ENCODE data around the gene USP12. TPM values are rescaled to one million over a fixed set of nuclear protein-coding genes. Genes with fewer than 3 reads are reported as not detected.

The USP12 gene
- total RNA-seq, 4 donors from 2014 or later = 19.2 to 33.7 (median 25.9) TPM

DNA sequence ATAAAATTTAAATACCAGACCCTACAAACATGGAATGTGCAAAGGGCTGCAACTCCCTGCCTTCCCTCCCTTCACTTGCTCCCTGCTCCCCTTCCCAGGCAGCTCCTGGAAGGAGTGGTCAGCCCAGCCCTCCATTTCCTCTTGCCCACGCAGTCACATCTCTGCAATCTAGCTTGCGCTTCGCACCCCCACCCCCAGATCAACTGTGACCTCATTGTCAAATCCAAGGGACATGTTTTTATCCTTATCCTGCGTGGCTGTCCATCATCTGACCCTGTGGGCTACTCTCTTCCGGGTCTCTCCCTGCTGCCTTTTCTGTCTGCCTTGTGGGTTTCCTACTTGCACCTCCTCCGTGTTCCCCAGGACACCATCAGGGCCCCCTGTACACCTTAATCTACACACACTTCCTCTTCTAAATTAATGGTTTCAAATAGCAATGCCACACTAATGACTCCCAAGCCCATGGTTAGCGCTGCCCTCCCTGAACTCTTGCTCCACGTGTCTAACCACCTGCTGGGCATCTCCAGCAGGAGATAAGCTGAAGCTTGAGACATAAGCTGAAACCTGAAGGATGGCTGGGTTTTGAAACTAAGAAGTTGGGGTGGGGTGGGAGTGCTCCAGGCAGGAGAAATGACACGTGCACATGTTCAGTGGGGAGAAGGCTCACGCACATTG is 118.3 kb downstream of the USP12 start:
- Histone ChIP-seq H3K9me3 (no peaks in the 10 kb centered on the region), H3K4me1 (no peaks in the 10 kb centered on the region), H3K36me3 (no peaks in the 10 kb centered on the region), H3K4me3 (replicated peaks in 1 of 3) (no peak overlapping the region), H3K27ac (no peak overlapping the region), H3K27me3 (no peaks in the 10 kb centered on the region)
- no peak for DNase-seq
- no peak for TF ChIP-seq POLR2A (IDR thresholded peaks at IDR 0.05)
- 61 to 66% methylated on average over 10 of the region's 10 CpGs for WGBS, 2 donors
- intact Hi-C loops (cut with DNase I) = no loop called here

- H3K9me3 ChIP-seq = no peaks in the 10 kb centered on the region
- intact Hi-C loops (cut with DNase I) = no loop called here
- H3K36me3 ChIP-seq = no peaks in the 10 kb centered on the region
- H3K4me1 ChIP-seq = no peaks in the 10 kb centered on the region
- no peak overlapping the region for H3K27ac ChIP-seq
- H3K27me3 ChIP-seq = no peaks in the 10 kb centered on the region
- WGBS, 2 donors = 63 to 64% methylated on average over 6 of the region's 6 CpGs
- no peak for DNase-seq
- TF ChIP-seq CTCF (IDR thresholded peaks at IDR 0.05) (no peak), POLR2A (IDR thresholded peaks at IDR 0.05) (no peak)
- no peak overlapping the region for H3K4me3 ChIP-seq (replicated peaks in 1 of 3)
Measured at GRCh38 chr13:27052551-27053208, 118.9 kb downstream of the USP12 start.

DNA sequence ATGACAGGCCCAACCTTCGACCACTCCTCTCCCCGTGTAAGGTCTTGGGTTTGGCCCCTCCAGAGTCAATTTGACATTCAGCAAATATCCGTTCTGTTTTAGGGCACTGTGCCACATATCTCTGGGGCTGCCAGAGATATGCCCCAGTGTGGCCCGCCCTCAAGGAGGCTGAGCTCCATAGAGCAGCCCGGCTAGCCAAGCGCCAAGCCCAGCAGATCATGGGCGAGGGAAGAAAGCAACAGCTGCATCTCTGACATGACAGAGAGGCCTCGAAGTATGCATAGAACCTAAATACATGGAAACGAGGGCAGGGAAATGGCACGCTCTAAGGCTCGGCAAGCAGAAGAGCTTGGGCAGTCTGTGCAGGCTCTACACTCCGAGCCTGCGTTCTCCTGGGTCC is 124.5 kb downstream of the USP12 start:
- intact Hi-C loops (cut with DNase I) = no loop called here
- WGBS, 2 donors = 91 to 92% methylated on average over 12 to 13 of the region's 13 CpGs
- TF ChIP-seq POLR2A (IDR thresholded peaks at IDR 0.05) (no peak), CTCF (IDR thresholded peaks at IDR 0.05) (no peak)

GRCh38 chr13:27044837-27045570 is 126.6 kb downstream of the USP12 start:
- H3K27ac ChIP-seq = no peak overlapping the region
- no peak for DNase-seq
- whole genome bisulfite sequencing, 2 donors = 76 to 83% methylated on average over 15 of the region's 15 CpGs
- intact Hi-C loops (cut with DNase I) = no loop called here
- H3K4me1 ChIP-seq = no peaks in the 10 kb centered on the region
- H3K27me3 ChIP-seq = no peaks in the 10 kb centered on the region
- no peaks in the 10 kb centered on the region for H3K9me3 ChIP-seq
- no peaks in the 10 kb centered on the region for H3K36me3 ChIP-seq
- no peak overlapping the region for H3K4me3 ChIP-seq (replicated peaks in 1 of 3)
- TF ChIP-seq POLR2A (IDR thresholded peaks at IDR 0.05) = no peak
- TF ChIP-seq CTCF (IDR thresholded peaks at IDR 0.05) = no peak

More for the DNA sequence above, 124.5 kb downstream of the USP12 start:
- no peaks in the 10 kb centered on the region for H3K4me1 ChIP-seq
- no peak for DNase-seq
- no peaks in the 10 kb centered on the region for H3K36me3 ChIP-seq
- no peak overlapping the region for H3K27ac ChIP-seq
- H3K4me3 ChIP-seq (replicated peaks in 1 of 3) = no peak overlapping the region
- no peaks in the 10 kb centered on the region for H3K9me3 ChIP-seq
- no peaks in the 10 kb centered on the region for H3K27me3 ChIP-seq

- peak; percentile 30 to 48 for DNase-seq
- 39 to 42% methylated on average over 6 of the region's 6 CpGs for WGBS, 2 donors
- intact Hi-C loops (cut with DNase I) = no loop called here
- no peaks in the 10 kb centered on the region for H3K36me3 ChIP-seq
- no peaks in the 10 kb centered on the region for H3K27me3 ChIP-seq
- no peaks in the 10 kb centered on the region for H3K9me3 ChIP-seq
- H3K4me1 ChIP-seq = no peaks in the 10 kb centered on the region
- no peak for TF ChIP-seq CTCF (IDR thresholded peaks at IDR 0.05)
- no peak for TF ChIP-seq POLR2A (IDR thresholded peaks at IDR 0.05)
- H3K27ac ChIP-seq = no peak overlapping the region
- no peak overlapping the region for H3K4me3 ChIP-seq (replicated peaks in 1 of 3)
Measured at GRCh38 chr13:27043013-27043412, 128.6 kb downstream of the USP12 start.

Measured in thyroid gland (tissue), 4 donors.